GM21447 (cell line): ENCODE results near the gene MAPKAPK3.

ENCODE experiments used
- ATAC-seq: cut with Tn5 transposase; IDR thresholded peaks from one replicate; pipeline ENCODE4 v1.9.1; 2021; ENCODE audit not compliant: unreplicated experiment

The MAPKAPK3 gene

DNA sequence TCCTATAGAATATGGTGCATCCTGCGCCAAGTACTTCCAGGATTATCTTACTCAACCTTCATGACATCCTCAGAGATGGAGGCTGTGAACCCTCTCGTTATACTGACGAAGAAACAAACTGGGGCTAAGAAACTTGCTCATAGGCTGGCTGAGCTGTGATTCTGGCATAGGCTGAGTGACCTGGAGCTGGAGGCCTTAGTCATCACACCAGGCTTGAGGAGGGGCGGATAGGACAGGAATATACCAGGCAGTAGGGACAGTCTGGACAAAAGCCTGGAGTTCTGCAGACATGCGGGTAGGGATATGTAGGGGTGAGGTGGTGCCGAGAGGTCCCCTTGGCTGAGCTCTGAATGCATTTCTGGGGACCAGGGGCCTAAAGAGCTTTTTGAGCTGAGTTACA is 29.6 kb upstream of the MAPKAPK3 start:
- no peak for ATAC-seq

DNA sequence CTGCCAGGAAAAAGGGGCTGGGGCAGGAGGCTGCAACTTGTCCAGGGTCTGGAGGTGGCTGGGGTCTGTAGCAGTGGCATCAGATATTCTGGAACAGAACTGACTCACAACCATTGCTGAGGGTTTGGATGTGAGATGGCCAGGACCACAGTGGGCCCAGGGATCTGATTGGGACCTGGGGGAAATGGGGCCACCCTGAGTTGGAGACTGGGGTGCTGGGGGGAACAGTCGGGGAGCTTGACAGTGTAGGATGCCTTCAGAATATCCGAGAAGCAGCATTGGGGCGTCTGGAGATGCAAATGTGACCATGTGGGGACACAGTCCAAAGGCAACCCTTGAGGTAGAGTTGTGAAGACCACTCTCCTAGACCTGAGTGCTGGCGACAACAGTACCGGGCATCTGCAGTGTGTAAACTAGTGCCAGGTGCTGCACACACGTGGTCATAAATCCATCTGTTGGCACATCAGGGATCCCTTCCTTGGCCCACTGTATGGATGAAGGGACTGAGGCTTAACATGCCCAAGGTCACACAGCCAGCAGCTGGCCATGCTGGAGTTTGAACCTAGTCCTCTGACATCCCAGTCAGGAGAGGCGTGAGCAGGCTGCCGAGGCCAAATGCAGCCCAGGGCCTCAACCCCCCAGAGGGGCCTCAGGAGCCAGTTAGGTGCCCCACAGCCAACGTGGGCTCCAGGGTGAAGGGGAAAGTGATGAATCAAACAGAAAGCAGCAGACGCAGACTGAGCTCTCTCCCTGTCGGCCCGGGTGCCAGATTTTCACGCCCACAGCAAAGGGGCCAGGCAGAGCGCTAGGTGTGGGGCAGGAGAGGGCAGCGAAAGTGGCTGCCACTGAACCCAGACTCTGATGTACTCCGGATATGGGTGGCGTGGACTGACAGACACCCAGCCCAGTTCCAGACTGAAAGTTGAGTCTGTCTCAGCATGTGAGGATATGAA is 28.9 kb upstream of the MAPKAPK3 start:
- ATAC-seq, result peak; percentile 36

DNA sequence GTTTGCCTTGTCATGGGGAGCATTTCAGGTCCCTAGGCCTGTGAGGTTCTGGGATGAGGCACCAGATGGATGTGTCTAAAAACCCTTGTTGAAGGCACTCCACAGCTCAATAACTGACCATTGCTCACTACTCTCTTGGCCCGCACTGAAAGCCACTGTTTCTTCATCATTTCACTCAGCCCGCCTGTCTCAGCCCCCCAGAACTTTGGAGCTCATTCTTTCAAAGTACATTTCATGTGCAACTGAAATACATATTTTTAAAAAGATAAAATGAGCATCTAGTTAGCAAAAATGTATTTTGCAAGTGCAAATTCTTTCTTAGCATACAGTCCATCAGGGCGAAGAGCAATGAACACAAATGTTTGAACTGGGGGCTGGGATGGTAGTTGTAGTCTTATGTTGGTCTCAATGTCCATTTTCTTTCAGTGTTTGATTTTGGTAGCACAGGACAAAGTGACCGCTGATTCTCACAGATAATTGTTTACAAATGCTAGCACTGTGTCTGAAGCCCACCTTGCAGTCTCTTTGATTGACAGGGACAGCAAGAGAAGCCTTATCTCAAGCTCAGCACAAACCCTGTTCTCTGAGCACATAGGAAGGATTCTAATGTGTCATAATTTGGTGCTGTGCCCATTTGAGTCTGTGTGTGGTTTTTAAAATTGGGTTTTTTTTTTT is 28.1 kb upstream of the MAPKAPK3 start:
- no peak for ATAC-seq

DNA sequence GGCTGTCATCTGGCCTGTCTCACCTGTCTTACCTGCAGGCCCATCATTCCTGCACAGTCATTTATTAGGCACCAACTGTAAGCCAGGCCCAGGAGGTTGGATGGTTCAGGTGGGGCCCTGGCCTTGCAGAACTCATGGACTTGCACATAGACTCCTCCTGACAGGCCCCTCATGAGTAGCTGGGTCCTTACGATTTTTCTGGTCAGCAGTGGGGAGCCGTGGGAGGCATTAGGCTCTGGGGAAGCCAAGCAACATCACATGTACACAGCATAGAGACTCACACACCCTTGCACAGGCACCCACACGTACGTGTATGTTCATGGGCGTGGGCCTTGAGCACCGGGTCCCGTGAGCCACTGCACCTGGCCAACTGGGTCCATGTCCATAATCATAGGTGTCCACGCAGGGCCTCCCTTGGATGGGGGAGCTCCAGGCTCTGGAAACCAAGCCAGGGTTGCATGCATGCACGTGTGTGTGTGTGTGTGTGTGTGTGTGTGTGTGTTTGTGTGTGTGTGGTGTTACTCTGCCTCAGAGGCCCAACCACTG is 25.7 kb upstream of the MAPKAPK3 start:
- no peak for ATAC-seq

DNA sequence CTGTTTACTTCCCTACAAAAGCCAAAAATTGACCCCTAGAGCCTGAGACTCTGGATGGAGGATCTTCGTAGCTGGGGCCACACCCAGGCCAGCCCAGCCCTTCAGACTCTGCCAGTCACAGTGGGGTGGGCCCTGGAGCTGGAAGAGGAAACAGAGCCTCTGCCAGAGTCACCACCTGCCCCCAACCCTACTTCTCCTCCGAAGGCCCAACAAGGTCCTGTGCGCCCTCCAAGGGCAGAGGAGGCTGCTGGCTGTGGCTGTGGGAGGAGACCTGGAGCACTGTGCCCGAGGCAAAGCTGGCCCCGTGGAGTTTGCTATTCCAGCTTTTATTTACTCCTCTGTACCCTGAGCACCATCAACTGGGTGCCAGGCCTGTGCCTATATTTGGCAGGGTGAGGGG is 24.4 kb upstream of the MAPKAPK3 start:
- ATAC-seq, result no peak

DNA sequence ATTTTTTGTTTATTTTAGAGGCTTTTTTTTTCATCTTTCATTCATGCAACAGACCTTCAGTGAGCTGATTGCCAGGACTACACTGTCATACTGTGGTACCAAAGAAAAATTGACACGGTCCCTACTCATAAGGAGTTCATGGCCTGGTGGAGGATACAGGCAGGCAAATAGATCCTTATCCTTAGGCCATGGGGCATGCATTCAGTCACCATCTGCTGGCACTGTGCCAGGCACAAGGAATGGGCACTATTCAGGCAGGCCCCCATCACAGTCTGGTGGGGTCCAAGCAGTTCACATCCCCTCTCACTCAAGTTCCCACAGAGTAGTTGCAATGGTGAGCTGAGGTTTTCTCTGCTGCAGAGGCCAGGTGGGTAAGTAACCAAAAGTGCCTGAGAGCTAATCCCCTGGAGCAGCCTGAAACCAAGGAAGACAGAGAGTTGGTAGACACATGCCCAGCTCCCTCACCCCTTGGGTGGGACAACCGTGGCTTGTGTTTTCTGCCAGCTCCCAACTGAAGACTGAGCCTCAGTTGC is 22.6 kb upstream of the MAPKAPK3 start:
- ATAC-seq, result no peak

DNA sequence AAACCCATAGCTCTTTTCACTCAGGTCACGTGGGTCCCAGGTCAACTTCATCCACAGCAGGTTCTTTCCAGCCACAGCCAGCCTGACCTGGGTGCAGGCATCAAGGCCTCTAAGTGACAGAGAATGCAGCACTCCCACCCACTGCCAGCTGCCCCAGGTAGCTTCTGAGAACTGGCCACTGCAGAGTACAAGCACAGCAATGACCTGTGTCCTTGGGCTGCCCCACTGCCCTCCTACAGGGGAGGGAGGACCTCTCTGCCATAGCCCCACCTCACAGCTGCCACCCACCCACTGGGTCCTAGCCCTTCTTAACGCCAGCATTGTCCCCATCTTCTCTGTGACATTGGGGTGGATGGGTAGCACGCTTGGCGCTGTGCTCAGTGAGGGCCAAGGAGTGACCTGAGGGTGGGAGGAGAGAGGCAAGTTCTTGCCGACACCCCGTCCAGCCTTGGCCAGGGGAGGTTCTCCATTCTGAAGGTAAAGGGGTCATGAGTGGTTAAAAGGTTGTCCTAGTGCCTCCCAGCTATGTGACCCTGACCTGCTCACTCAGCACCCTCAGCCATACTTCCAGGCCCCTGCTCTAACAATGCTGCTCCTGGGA is 17.7 kb upstream of the MAPKAPK3 start:
- ATAC-seq, result no peak

DNA sequence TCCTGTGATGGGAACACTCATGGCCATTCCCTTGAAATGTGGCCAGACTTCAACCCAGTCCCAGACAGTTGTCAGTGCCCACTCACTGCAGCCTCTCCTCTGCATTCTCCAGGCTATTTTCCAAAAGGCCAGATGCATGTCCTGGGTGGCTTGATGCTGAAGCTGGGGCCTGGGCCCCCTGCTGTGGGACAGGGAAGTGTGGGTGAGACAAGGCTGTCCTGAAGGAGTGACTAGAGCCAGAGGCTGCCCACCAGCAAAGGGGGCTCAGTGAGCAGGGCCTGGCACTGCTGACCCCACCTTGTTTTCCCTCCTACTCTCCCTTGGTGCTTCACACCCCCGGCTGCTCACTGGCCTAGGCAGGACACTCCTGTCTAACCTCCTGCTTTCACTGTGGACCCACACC is 17.2 kb upstream of the MAPKAPK3 start:
- no peak for ATAC-seq

DNA sequence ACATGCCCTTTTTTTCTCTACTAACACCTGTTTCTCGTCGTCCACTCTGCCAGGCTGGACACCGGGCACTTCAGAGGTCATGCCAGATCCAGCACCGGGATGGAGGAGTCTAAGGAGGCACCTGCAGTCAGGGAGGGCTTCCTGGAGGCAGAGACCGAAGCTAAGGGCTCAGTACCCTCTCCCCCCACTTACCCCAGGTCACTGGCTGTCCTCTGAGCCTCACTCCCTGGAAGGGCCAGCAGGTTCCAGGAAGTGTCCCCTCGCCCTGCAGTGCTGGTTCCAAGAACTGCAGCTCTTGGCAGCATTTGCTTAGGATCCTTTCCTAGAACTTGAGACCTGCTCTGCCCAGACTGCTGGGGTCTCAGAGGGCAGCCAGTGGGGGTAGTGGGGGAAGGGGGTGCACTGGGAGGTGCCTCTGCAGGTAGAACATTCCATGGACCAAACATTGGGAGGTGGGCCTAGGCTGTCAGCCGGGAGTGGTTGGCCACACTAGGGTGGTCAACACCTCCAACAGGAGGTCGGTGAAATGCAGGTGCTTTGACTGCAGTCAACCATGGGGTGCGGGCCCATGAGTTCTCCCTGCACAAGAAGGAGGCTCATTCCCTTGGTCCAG is 16.7 kb upstream of the MAPKAPK3 start:
- no peak for ATAC-seq

DNA sequence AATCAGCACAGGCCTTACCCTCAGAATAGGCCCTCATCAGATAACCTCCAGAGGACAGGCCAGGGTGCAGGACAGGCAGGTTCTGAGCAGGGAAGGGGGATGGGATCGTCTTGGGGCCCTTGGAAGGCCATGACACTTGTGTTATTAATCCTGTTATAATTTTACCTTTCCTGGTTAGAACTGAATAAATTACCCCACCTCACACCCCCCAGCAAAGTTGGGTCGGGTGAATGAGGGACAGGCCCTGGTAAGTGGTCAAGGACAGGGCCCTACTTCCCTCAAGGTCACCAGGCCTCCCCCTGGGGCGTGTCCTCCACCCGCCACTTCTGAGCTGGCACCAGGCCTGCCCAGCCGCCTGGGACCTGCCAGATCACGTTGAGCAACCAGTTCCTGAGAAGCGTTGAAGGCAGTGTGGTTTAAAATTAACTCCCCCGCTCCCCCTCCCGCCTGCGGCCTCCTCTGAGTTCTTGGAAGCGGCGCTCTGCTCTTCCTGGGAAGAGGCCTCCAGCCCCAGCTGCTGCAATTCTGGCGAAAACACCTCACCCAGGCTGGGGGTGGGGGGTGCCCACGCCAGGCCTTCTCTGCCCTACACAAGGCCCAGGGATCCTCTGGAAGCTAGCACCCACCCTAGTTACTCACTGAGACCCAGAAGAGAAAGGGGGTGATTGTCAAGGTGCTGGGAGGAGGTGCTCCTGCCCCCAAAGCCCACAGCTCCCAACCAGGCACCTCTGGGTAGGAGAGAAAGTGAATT is 15.9 kb upstream of the MAPKAPK3 start:
- ATAC-seq, result peak; percentile 82

DNA sequence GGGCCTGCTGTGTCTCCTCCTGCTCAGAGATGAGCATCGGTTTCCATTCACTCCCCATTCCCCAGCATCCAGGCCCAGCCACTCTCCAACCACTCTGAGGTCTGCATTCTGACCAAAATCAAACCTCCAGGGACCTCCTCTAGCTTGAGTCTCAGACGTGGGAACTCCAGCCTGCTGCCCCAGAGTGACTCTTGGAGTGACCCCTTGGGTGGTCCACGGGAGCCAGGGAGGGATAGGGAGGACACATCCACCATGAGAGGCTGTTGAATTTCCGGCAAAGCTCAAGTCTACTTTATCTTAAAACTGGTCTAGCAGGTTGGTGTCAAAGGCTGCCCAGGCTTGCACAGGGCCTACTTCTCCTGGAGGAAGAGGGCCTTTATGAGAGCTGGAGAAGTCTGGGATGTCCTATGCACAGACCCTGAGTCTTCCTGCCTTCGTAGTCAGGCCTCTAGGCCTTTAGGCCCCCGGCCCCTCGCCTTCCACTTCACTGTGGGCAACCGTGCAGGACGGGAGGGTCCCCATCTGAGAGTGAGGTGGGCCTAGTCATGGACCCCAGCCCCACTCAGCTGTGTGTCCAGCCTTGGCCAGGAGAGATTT is 14.3 kb upstream of the MAPKAPK3 start:
- ATAC-seq, result no peak

DNA sequence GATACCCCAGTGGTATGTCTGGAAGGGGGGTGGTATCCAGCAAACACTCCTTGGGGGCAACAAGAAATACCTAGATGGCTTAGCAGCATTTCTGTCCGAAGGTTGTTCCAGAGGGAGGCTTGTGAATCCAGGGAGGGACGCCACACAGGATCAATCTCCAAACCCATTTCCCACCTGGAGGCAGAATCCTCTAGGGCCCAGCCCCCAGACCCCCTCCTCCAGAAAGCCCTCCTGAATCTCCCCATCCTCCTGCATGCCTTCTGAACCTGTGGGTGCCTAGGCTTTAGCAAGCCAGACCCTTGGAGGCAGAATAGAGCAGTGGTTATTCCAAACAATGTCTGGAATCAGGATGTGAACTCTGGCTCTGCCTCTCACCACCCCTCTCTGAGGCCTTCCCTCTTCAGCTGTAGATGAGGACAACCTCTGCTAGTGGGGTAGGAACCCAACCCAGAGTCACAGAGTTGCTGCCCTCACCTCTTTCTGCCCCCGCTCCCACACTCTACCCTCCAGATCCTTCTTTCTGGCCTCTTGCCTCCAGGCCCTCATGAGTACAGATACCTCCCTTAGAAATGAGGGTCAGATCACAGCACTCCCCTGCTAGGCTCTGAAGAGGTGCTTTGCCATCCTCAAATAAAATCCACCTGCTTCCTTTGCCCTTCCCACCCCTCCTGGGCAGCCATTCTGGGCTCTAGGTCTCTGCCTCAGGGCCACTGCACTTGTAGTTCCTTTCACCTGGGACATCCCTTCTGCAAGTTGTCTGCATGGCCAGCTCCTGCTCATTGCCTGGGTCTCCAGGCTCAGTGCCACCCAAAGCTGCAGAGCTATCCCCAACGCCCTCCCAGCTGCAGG is 13.5 kb upstream of the MAPKAPK3 start:
- ATAC-seq, result no peak

DNA sequence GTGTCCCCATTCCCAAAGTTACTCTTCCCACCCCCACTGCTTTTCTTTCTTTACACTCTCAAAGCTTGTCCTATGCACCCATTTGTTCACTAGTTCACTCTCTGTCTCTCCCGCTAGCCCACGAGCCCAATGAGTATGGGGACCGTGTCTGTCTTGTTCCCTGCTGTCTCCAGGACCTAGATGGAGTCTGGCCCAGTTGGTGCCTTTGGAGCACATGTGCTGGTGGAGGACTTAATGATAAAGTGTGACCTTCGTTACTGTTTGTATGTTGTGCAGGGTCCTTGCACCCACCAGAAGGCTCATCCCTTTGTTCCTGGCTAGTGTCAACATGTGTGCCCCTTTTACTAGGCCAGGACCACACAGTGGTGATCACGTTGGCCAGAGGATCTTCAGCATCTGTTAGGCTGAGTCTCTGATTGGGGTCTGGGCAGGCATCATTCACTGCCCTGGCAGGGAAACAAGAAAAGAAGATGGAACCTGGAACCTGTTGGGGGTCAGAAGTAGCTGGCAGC is 12.8 kb upstream of the MAPKAPK3 start:
- ATAC-seq, result no peak

DNA sequence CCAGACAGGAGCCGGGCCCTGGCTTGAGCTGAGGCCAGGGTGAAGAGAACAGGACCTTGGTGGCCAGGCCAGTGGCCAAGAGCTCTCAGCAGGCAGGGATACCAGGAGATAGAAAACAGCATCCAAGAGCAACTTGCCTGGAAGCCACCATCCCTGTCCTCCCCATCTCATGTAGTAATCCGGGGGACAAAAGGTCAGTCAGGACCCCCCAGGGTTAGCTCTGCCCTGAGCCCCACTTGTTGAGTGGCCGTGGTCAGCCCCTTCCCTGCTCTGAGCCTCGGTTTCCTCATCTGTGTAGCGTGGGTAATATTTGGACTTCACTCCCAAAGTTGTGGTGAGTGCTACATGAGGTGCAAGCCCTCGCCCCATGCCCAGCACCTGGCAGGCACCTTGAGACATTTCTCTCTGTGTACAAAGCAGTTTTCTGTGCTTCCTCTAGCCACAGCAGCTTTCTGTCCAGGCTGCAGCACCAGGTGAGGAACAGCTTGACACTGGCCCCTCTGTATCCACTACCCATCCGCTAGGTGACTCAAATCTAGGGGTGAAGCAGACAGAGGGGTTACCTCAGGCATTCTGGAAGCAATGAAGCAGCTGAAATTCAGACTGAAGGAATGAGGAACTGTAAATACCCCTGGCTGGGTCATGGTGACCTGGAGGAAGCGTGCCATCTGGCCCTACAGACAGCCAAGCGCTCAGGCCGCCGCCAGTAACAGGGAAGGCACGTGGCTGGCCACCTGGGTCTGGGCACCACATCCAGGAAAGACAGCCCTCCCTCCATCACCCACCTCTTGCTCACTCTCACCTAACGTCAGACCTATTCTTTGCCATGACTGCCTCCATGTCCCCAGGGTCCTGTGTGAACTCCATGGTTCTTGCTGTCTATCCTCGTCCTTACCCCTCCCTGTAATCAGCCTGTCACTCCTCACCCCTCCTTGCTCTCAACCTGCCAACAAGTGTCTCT is 12.0 kb upstream of the MAPKAPK3 start:
- no peak for ATAC-seq

DNA sequence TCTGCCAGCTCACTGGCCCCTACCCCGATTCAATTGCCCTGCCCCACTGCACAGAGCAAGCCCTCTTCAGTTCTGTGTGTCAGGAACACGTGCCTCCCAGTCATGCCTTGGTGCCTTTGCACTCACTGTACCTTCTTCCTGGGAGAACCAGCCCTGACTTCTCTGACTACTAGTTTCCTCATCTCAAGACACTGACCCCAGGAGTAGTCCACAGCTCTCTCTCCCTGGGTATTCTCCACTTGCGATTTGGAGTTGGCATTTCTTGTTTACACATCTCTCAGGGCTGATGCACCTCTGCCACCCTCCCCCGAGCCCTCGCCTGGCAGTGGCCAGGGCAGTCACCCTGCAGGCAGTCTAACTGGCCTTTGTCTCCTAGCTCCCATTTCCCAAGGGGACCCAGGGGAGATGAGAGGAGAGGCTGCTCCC is 11.0 kb upstream of the MAPKAPK3 start:
- ATAC-seq, result no peak

DNA sequence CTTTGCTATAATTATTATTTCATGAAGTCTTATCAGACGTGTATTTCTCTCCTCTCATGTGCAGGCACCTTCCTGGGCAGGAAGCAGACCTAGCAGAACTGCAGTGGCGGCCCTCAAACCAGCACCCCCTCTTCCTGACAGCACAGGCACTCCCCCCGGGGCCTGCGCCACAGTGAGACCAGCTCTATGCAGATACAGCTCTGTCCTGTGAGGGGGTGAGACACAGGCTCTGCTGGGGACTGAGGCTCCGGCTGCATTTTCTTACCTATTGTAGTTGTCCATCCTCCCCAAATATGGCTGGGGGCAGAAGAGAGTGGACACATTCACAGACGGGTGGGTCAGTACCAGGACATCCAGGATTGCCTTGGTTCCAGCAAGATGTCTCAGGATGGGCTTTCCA is 10.4 kb upstream of the MAPKAPK3 start:
- no peak for ATAC-seq

DNA sequence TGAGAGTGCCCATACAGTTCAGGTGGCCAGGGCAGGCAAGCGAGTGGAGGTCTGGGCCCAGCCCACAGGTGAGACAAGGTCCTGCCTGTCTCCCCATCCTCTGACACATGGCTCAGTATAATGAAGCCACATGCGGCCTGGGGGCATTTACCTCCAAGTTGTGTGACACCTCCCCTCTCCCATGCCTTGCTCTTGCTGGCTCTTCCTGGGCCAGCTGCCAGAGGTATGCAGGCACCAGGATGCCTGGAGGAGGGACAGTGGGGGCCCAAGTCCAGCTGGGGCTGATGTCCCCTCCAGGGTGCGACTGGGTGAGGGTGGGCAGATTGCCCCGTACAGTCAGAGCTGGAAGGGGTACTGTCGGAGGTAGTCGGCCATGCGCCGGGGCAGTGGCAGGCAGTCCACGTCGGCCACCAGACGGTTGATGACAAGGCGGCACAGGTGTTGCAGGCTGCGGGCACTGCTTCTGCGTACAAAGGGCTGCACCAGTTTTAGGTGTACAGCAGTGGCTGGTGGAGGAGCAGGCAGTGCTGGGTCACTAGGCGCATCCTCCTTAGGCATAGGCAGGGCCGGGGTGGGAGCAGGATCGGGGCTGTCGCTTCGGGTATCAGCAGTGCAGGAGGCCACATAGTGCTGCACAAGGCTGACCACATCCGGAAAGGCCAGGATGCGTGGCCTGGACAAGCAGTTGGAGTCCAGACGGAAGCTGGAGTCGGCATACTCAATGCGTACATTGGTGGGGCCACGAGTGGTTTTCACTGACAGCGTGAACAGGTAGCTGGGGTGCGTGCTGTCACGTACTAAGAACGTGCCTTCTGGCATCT is 9.5 kb upstream of the MAPKAPK3 start:
- ATAC-seq, result no peak
